MM.1S (cell line): ENCODE data around the gene RNF149.
"Not testable (repeated sequence)": the region's sequence is repeated elsewhere in the genome, so short reads cannot be mapped to it uniquely, and the experiment has no call there.

Experiments used
- DNase-seq: peaks from one replicate; pipeline ENCODE4 v3.0.0-alpha.2; 2015
- H2AFZ ChIP-seq: fragments of 300-600 bp; sonication (generic); 2 replicates; pipeline ENCODE4 v1.6.0; 2016; ENCODE audit warnings: antibody characterized with exemption, low read length
- H3F3A ChIP-seq: fragments of 300-600 bp; sonication (generic); 2 replicates; pipeline ENCODE4 v1.6.1; 2016; ENCODE audit warnings: mild to moderate bottlenecking, antibody characterized with exemption, low read length, moderate library complexity, mixed read lengths; ENCODE audit not compliant: insufficient read depth
- H3K27ac ChIP-seq: fragments of 300-600 bp; sonication (generic); 2 replicates; pipeline ENCODE4 v1.5.1; 2016; ENCODE audit warnings: mild to moderate bottlenecking, low read length
- H3K27me3 ChIP-seq: fragments of 300-600 bp; sonication (generic); replicated peaks from 2 replicates; pipeline ENCODE4 v1.6.0; 2016; ENCODE audit warnings: low read length; ENCODE audit not compliant: insufficient read depth
- H3K36me3 ChIP-seq: fragments of 300-600 bp; sonication (generic); replicated peaks from 2 replicates; pipeline ENCODE4 v1.6.1; 2016; ENCODE audit warnings: mild to moderate bottlenecking, low read length, mixed read lengths; ENCODE audit not compliant: insufficient read depth
- H3K4me1 ChIP-seq: fragments of 300-600 bp; sonication (generic); 2 replicates; pipeline ENCODE4 v1.6.1; 2016; ENCODE audit warnings: low read length, mixed read lengths
- H3K4me2 ChIP-seq: fragments of 300-600 bp; sonication (generic); 2 replicates; pipeline ENCODE4 v1.6.0; 2016; ENCODE audit warnings: low read depth, low read length
- H3K4me3 ChIP-seq: fragments of 300-600 bp; sonication (generic); 2 replicates; pipeline ENCODE4 v1.5.1; 2016; ENCODE audit warnings: low read length, mixed read lengths
- H3K79me2 ChIP-seq: fragments of 300-600 bp; sonication (generic); 2 replicates; pipeline ENCODE4 v1.6.1; 2016; ENCODE audit warnings: mixed run types, low read length, mixed read lengths
- H3K9ac ChIP-seq: fragments of 300-600 bp; sonication (generic); 2 replicates; pipeline ENCODE4 v1.6.1; 2016; ENCODE audit warnings: low read length, mixed read lengths
- H3K9me2 ChIP-seq: fragments of 300-600 bp; sonication (generic); replicated peaks from 2 replicates; pipeline ENCODE4 v1.6.1; 2016; ENCODE audit warnings: mild to moderate bottlenecking, low read length, mixed read lengths; ENCODE audit not compliant: insufficient read depth
- H3K9me3 ChIP-seq: fragments of 300-600 bp; sonication (generic); replicated peaks from 2 replicates; pipeline ENCODE4 v1.6.1; 2016; ENCODE audit warnings: mild to moderate bottlenecking, low read length, mixed read lengths; ENCODE audit not compliant: insufficient read depth
- H4K20me1 ChIP-seq: fragments of 300-600 bp; sonication (generic); 2 replicates; pipeline ENCODE4 v1.6.1; 2016; ENCODE audit warnings: mild to moderate bottlenecking, low read length, moderate library complexity, mixed read lengths; ENCODE audit not compliant: insufficient read depth
- EZH2 ChIP-seq: fragments of 300-600 bp; sonication (generic); optimal IDR thresholded peaks from 2 replicates; pipeline ENCODE3; 2017; ENCODE audit warnings: low read depth, mild to moderate bottlenecking, antibody characterized with exemption, low read length, mixed read lengths
- EZH2phosphoT487 ChIP-seq: fragments of 300-600 bp; sonication (generic); IDR thresholded peaks from 2 replicates; pipeline ENCODE4 v1.6.1; 2018; ENCODE audit warnings: antibody characterized with exemption, low read length
- TF ChIP-seq, protein P1 (sequence below): fragments of 300-600 bp; sonication (generic); IDR thresholded peaks from 2 replicates; pipeline ENCODE4 v1.5.1; 2016; ENCODE audit warnings: antibody characterized with exemption, low read length, mixed read lengths

Gene RNF149

DNA sequence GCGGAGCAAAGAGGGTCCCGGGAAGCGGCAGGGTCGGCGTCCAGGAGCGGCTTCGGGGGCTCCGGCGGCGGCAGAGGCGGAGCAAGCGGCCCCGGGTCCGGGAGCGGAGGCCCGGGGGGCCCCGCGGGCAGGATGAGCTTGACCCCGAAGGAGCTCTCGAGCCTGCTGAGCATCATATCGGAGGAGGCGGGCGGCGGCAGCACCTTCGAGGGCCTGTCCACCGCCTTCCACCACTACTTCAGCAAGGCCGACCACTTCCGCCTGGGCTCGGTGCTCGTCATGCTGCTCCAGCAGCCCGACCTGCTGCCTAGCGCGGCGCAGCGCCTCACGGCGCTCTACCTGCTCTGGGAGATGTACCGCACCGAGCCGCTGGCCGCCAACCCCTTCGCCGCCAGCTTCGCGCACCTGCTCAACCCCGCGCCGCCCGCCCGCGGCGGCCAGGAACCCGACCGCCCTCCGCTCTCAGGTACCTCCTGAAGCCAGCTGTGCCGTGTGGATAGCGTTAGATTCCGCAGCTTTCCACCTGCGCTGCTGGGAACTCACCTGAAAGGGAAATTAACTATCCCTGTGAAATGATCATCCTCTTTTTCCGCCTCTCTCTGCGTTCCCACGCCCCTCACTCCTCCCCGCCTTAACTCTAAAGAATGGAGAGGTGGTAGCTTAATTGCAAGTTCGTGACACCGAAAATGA is 55.3 kb downstream of the RNF149 start:
- peak overlapping the region; percentile 77 for H2AFZ ChIP-seq

DNA sequence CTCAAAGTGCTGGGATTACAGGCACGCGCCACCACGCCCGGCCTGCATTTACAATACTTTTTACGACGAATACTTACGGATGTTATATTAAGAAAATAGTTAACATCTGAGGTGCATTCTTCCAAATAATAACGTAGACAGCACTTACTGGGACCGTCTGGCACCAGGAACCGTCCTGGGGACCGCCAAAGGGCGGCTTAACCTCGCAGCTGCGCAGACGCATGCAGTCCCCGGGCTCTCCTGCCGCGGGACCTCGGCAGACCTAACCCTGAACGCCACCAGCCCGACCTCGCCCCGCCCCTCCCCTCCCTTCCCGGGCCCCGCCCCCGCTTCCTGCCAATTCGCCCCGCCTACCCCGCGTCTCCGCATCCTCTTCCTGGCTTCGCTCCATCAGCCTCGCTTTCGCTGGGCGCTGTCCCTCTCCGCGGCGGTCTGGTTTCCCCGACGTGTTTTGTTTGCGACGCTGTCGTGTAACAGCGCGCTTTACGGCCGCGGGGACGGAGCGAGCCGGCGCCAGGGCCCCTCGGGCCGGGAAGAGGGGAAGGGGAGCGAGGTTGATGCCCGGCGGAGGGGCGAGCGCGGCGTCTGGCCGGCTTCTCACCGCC is 56.0 kb downstream of the RNF149 start, which contains the start of gene CNOT11:
Gene CNOT11 (plus strand): TSS at position 479 of the 605 bp plus-strand sequence. CDS start 79 bp downstream, at position 558.
- Histone ChIP-seq H3K9me2 (no peaks in the 10 kb centered on the region), H3K9me3 (no peaks in the 10 kb centered on the region), H3K9ac (peak within 1 kb of the TSS; percentile 96), H3F3A (peaks cover 17% of the 10 kb centered on the region), H4K20me1 (no peaks in the 10 kb centered on the region), H3K4me3 (peak within 1 kb of the TSS; percentile 93), H3K36me3 (no peaks in the 10 kb centered on the region), H3K27me3 (no peaks in the 10 kb centered on the region), H3K79me2 (peaks cover 41% of the 10 kb centered on the region), H3K27ac (peak within 1 kb of the TSS; percentile 88), H3K4me2 (peak within 1 kb of the TSS; percentile 93), H2AFZ (peak within 1 kb of the TSS; percentile 91), H3K4me1 (peaks cover 9% of the 10 kb centered on the region)
- peak; percentile 99 for DNase-seq
- TF ChIP-seq, protein P1, sequence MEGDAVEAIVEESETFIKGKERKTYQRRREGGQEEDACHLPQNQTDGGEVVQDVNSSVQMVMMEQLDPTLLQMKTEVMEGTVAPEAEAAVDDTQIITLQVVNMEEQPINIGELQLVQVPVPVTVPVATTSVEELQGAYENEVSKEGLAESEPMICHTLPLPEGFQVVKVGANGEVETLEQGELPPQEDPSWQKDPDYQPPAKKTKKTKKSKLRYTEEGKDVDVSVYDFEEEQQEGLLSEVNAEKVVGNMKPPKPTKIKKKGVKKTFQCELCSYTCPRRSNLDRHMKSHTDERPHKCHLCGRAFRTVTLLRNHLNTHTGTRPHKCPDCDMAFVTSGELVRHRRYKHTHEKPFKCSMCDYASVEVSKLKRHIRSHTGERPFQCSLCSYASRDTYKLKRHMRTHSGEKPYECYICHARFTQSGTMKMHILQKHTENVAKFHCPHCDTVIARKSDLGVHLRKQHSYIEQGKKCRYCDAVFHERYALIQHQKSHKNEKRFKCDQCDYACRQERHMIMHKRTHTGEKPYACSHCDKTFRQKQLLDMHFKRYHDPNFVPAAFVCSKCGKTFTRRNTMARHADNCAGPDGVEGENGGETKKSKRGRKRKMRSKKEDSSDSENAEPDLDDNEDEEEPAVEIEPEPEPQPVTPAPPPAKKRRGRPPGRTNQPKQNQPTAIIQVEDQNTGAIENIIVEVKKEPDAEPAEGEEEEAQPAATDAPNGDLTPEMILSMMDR = no peak
- no peak for TF ChIP-seq EZH2phosphoT487
- no peak for TF ChIP-seq EZH2

More for the DNA sequence above, 55.3 kb downstream of the RNF149 start:
- Histone ChIP-seq H3K4me1 (peaks cover 9% of the 10 kb centered on the region), H3K4me3 (peak overlapping the region; percentile 93), H4K20me1 (no peaks in the 10 kb centered on the region), H3F3A (peaks cover 17% of the 10 kb centered on the region), H3K9me3 (no peaks in the 10 kb centered on the region), H3K27ac (peak overlapping the region; percentile 88), H3K79me2 (peaks cover 45% of the 10 kb centered on the region), H3K36me3 (no peaks in the 10 kb centered on the region), H3K9me2 (no peaks in the 10 kb centered on the region), H3K4me2 (peak overlapping the region; percentile 93), H3K9ac (peak overlapping the region; percentile 96), H3K27me3 (no peaks in the 10 kb centered on the region)
- peak; percentile 76 for DNase-seq
- TF ChIP-seq, protein P1 = 0 out of 2 replicates have a peak, but pooled peaks have one; percentile 5
- no peak for TF ChIP-seq EZH2phosphoT487

DNA sequence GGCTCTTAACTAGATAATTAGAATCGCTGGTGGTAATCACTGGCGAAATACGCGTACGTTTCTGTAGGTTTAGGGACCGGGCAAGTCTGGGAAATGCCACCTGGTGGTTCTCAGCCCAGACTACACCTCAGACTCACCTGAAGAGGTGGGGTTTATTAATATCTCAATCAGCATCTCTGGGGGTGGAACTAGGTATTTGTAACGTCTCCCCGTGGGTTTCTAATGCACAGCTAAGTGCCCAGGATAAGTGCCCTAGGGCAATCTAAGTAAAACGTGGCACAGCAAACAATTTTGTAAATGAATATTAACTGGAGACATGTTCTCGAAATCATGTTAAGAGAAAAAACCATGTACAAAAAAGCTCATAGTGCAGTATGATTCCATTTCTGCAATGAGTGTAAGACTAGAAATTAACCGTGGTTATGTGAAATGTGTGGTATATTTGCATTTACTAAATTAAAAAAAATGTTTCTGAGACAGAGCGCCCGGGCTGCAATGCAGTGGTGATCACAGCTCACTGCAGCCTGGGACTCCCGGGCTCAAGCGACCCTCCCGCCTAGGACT is 56.6 kb downstream of the RNF149 start:
- Histone ChIP-seq H3K9ac (peak overlapping the region; percentile 63), H3K36me3 (no peaks in the 10 kb centered on the region), H3K27me3 (no peaks in the 10 kb centered on the region), H4K20me1 (no peaks in the 10 kb centered on the region), H2AFZ (peak overlapping the region; percentile 91), H3K4me3 (peak overlapping the region; percentile 75), H3F3A (peaks cover 17% of the 10 kb centered on the region), H3K27ac (peak overlapping the region; percentile 69; the same call in 1 of the 2 replicates), H3K9me3 (no peaks in the 10 kb centered on the region), H3K79me2 (peaks cover 37% of the 10 kb centered on the region), H3K4me2 (peak overlapping the region; percentile 71), H3K9me2 (no peaks in the 10 kb centered on the region), H3K4me1 (peaks cover 9% of the 10 kb centered on the region)
- DNase-seq = peak; percentile 83
- no peak for TF ChIP-seq EZH2
- TF ChIP-seq, protein P1 = peak; percentile 50
- TF ChIP-seq EZH2phosphoT487 = no peak

DNA sequence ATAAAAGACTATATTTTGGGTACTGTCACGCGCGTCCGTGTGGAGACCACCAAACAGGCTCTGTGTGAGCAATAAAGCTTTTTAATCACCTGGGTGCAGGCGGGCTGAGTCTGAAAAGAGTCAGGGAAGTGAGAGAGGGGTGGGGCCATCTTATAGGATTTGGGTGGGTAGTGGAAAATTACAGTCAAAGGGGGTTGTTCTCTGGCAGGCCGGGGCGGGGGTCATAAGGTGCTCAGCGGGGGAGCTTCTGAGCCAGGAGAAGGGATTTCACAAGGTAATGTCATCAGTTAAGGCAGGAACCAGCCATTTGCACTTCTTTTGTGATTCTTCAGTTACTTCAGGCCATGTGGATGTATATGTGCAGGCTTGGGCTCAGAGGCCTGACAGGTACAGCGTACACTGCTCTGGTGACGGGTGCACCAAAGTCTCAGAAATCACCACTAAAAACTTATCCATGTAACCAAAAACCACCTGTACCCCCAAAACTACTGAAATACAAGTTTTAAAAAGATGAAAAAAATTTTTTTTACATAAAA is 57.2 kb downstream of the RNF149 start:
- not testable (repeated sequence) for H3K4me3 ChIP-seq, H3K9ac ChIP-seq, H3K27ac ChIP-seq, H3K4me1 ChIP-seq, H3K27me3 ChIP-seq, H3K9me2 ChIP-seq, H4K20me1 ChIP-seq, H2AFZ ChIP-seq, H3K9me3 ChIP-seq, DNase-seq, H3K36me3 ChIP-seq
- Histone ChIP-seq H3F3A (peaks cover 17% of the 10 kb centered on the region), H3K79me2 (peaks cover 32% of the 10 kb centered on the region), H3K4me2 (peak overlapping the region; percentile 71; the same call in 1 of the 2 replicates)
